ENCODE data around the gene PTPRC.

Gene PTPRC

GRCh38 chr1:198699167-198700015 is 60.6 kb downstream of the PTPRC start (continued):
- no peak; the same call in 1 of the 2 replicates for TF ChIP-seq ZNF518A (tag by site-specific recombination; conservative IDR thresholded peaks at IDR 0.05; ENCODE audit: low read depth)
- no peak for TF ChIP-seq ZXDB (tag by site-specific recombination; IDR thresholded peaks at IDR 0.05)
- TF ChIP-seq, protein P1, sequence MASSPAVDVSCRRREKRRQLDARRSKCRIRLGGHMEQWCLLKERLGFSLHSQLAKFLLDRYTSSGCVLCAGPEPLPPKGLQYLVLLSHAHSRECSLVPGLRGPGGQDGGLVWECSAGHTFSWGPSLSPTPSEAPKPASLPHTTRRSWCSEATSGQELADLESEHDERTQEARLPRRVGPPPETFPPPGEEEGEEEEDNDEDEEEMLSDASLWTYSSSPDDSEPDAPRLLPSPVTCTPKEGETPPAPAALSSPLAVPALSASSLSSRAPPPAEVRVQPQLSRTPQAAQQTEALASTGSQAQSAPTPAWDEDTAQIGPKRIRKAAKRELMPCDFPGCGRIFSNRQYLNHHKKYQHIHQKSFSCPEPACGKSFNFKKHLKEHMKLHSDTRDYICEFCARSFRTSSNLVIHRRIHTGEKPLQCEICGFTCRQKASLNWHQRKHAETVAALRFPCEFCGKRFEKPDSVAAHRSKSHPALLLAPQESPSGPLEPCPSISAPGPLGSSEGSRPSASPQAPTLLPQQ (tag by site-specific recombination; IDR thresholded peaks at IDR 0.05): peak; percentile 37; the same call in 1 of the 2 replicates
- TF ChIP-seq TSHZ1 (tag by site-specific recombination; IDR thresholded peaks at IDR 0.05; ENCODE audit: borderline replicate concordance): no peak
- no peak for TF ChIP-seq ZNF768 (tag by site-specific recombination; IDR thresholded peaks at IDR 0.05)
- no peak for TF ChIP-seq ZSCAN16 (tag by site-specific recombination; IDR thresholded peaks at IDR 0.05)
- TF ChIP-seq ZNF707 (tag by site-specific recombination; IDR thresholded peaks at IDR 0.05): no peak
- no peak for TF ChIP-seq SP2 (tag by site-specific recombination; IDR thresholded peaks at IDR 0.05)
- TF ChIP-seq ZFHX2 (tag by site-specific recombination; conservative IDR thresholded peaks at IDR 0.05): peak; percentile 87
- TF ChIP-seq SCRT1 (tag by site-specific recombination; IDR thresholded peaks at IDR 0.05; ENCODE audit: borderline replicate concordance): no peak
- TF ChIP-seq, protein P2, sequence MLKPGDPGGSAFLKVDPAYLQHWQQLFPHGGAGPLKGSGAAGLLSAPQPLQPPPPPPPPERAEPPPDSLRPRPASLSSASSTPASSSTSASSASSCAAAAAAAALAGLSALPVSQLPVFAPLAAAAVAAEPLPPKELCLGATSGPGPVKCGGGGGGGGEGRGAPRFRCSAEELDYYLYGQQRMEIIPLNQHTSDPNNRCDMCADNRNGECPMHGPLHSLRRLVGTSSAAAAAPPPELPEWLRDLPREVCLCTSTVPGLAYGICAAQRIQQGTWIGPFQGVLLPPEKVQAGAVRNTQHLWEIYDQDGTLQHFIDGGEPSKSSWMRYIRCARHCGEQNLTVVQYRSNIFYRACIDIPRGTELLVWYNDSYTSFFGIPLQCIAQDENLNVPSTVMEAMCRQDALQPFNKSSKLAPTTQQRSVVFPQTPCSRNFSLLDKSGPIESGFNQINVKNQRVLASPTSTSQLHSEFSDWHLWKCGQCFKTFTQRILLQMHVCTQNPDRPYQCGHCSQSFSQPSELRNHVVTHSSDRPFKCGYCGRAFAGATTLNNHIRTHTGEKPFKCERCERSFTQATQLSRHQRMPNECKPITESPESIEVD (tag by site-specific recombination; IDR thresholded peaks at IDR 0.05): no peak
- TF ChIP-seq, protein P3, sequence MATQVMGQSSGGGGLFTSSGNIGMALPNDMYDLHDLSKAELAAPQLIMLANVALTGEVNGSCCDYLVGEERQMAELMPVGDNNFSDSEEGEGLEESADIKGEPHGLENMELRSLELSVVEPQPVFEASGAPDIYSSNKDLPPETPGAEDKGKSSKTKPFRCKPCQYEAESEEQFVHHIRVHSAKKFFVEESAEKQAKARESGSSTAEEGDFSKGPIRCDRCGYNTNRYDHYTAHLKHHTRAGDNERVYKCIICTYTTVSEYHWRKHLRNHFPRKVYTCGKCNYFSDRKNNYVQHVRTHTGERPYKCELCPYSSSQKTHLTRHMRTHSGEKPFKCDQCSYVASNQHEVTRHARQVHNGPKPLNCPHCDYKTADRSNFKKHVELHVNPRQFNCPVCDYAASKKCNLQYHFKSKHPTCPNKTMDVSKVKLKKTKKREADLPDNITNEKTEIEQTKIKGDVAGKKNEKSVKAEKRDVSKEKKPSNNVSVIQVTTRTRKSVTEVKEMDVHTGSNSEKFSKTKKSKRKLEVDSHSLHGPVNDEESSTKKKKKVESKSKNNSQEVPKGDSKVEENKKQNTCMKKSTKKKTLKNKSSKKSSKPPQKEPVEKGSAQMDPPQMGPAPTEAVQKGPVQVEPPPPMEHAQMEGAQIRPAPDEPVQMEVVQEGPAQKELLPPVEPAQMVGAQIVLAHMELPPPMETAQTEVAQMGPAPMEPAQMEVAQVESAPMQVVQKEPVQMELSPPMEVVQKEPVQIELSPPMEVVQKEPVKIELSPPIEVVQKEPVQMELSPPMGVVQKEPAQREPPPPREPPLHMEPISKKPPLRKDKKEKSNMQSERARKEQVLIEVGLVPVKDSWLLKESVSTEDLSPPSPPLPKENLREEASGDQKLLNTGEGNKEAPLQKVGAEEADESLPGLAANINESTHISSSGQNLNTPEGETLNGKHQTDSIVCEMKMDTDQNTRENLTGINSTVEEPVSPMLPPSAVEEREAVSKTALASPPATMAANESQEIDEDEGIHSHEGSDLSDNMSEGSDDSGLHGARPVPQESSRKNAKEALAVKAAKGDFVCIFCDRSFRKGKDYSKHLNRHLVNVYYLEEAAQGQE (tag by site-specific recombination; IDR thresholded peaks at IDR 0.05): no peak
- TF ChIP-seq PRDM10 (tag by site-specific recombination; IDR thresholded peaks at IDR 0.05): peak; percentile 23; the same call in 1 of the 2 replicates
- TF ChIP-seq MYNN (tag by site-specific recombination; IDR thresholded peaks at IDR 0.05; ENCODE audit: borderline replicate concordance): no peak
- no peak for TF ChIP-seq ZNF274 (IDR thresholded peaks at IDR 0.05; ENCODE audit: low read length)
- no peak for TF ChIP-seq ZNF274 (tag by site-specific recombination; IDR thresholded peaks at IDR 0.05; ENCODE audit: borderline replicate concordance)
- peak; percentile 75 for TF ChIP-seq ZNF335 (tag by site-specific recombination; conservative IDR thresholded peaks at IDR 0.05)
- TF ChIP-seq SP7 (tag by site-specific recombination; IDR thresholded peaks at IDR 0.05): 0 out of 2 replicates have a peak, but pooled peaks have one; percentile 16
